GM21528 (cell line): ENCODE results near the gene HS6ST1.

Experiments
- ATAC-seq: cut with Tn5 transposase; IDR thresholded peaks from one replicate; pipeline ENCODE4 v1.9.1; 2021; ENCODE audit warnings: mild to moderate bottlenecking, moderate library complexity; ENCODE audit not compliant: unreplicated experiment, low FRiP score

Gene HS6ST1, protein sequence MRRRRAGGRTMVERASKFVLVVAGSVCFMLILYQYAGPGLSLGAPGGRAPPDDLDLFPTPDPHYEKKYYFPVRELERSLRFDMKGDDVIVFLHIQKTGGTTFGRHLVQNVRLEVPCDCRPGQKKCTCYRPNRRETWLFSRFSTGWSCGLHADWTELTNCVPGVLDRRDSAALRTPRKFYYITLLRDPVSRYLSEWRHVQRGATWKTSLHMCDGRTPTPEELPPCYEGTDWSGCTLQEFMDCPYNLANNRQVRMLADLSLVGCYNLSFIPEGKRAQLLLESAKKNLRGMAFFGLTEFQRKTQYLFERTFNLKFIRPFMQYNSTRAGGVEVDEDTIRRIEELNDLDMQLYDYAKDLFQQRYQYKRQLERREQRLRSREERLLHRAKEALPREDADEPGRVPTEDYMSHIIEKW

DNA sequence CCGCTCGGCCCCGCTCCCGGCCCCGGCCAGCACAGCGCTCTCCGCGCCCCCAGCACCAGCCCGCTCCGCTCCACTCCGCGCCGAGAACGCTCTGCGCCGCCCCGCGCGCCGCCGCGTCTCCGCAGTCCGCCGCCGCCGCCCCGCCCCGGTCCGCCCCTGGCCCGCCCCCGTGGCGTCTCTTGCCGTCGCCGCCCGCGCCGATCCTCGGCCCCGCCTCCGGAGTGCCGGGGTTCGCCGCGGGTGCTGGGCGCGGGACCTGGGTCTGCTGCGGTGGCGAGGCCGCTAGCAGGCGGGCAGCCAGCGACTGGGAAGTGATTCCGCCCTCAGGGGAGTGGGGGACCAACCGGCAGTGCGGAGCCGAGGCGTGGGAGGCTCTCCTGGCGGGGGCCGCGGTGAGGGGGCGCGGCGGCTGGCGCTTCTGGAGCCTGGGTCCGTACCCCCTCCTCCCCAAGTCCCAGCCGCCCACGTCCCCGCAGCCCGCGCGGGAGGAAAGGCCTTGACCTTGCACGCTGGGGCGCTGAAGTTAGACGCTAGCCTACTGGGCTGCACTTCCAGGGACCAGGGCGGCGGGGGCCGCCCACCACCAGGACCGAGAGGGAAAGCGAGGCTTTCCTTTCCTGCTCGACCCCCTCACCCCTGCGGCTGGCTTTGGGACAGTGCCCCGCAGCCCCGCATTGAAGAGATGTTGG, at the start of gene HS6ST1:
Gene HS6ST1, minus strand, starts transcription at position 93 of the 689 bp plus-strand sequence. CDS start 305 bp downstream, outside the sequence.
- ATAC-seq = peak; percentile 68

DNA sequence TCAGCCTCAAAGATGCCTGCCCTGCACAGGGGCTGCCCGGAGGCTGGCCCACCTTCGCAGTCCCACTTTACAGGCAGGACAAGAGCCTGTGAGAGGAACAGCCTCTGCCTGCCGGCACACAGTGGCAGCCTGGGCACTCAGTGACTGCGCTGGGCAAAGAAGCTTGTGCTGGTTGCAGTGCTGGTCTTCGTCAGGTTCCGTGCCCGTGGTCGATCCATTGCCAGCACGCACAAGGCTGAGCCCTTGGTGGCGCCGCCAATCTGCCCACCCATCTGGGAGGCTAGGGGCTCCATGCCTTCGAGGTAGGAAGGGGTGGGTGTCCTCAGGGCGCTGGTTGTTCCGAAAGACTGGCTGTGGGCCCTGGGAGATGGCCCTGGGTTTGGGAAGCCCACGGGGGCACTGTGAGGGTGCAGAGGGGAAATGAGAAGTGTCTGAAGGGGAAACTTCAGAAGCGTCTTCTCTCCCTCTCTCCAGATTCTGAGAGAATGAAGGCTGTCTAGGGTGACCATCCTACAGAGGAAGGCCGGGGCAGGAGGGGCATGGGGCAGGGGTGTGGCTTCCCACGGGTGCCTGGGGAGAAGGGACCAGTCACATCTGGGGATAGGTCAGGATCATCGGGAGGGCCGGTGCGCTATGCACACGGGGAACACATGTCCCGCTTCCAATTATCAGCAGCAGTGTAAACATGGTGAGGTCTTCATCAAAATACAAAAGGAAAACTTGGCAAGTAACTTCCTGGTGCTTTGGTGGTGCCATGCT, 49.1 kb upstream of the HS6ST1 start:
- ATAC-seq = no peak

DNA sequence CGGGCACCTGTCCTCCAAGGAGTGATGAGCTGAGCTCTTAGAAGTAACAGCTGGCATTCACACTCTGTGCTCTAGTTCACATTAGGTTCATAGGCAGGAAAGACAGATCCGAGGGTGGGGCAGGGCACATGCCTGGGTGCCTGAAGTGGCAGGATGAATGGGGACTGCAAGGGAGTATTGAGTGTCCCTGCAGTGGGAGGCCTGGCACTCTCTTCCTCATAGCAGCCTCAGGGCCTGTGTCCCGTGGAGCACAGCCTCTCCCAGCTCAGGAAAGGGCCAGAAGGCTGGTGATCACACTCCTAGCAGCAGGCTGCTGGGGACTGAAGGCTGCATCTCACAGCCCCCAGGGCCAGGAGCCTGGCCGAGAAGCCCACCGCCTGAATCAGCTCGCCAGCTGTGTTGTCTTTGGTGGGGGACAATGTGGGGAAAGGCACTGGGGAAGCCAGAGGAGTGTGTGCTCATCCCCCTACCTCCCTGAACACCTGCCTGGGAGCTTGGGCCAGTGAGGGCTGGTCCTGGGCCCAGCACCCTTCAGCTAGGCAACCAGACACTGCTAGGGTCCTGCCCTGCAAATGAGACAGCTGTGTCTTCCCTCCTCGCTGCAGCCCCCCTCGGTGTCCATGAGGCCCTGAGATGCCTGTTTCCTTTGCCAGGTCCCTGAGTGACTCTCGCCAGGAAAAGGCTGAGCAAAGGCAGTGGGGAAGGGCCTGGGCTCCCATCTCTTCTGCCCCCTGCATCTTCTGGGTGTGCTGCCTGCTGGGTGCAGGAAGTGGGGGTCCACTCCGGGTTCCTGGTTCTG, 48.2 kb upstream of the HS6ST1 start:
- no peak for ATAC-seq

DNA sequence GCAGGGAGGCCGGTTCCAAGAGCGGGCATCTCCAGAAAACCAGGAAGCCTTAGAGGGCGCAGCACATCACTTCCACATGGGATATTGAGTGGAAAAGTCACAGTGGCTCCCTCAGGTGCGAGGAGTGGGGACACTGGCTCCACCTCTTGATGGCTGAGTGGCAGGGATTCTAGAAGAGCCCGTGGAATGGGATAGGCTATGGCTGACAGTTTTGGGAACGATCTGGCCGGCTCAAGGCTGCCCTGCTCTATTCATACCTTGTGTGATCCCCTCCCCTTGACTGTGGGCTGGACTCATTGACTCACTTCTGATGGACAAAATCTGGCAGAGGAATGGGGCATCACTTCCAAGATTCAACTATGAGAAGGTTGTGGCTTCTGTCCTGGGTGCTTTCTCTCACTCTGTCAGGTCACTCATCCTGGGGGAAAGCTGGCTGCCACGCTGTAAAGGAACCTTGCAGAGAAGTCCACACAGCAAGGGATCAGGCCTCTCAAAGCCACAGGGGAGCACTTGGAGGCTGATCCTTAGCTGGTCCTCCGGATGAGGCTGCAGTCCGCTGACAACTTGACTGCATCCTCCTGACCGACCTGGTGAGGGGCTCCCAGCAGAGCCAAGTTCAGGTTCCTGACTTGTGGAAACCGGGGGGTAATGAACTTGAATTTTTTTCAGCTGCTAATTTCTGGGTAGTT, 46.7 kb upstream of the HS6ST1 start:
- ATAC-seq = no peak

DNA sequence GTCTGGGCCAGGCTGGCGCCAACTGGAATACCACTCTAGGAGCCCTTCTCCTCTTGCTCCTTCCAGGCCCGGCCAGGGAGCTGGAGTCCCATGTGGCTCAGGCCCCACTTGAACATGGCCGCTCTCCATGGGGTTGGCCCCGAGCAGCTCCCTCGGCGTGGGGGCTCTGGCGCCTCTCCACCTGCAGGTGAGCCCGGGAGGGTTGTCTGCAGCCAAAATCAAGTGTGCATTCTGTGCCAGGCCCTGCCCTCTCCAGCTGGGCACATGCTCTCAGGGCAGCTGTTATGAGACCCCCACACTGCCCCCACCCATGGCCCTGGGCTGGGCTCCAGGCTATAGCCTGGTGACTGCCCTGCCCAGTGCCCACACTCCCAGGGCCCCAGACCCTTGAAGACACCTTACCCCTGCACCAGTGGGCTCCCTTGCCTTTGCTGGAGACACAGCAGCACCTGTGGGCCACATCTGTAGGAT, 45.8 kb upstream of the HS6ST1 start:
- no peak for ATAC-seq

DNA sequence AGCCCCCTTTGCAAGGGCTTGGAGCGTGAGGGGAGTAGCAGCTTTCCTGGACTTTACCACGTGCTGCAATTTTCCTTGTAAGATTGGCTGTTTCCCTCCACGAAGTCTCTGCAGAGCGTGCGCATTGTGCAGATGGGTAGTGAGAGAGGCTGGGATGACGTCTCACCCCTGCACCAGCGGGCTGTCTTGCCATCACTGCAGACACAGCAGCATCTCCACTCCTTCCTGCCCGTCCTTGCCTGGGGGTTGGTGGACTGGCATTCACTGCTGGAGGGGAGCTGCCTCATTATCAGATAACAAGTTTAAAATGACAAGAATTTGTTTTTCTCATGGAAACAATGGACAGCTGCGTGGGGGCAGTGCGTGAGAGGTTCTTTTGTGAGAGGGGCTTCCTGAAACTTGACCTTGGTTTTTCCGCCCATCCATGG, 45.3 kb upstream of the HS6ST1 start:
- no peak for ATAC-seq

DNA sequence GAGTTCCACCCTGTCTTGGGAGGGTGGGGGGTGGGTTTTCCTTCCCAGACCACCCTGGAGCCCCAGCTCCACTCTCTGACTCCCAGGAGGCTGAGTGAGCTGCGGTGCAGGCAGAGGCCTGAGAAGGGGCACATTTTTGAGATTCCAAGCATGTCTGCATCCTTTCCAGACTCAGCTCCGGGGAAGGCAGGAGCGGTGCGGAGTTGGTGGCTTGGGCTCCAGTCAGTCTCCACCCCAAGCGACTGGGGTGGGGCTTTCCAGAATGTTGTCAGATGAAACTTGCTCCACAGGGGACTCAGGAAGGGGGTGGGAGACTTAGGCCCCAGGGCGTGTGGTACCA, 44.2 kb upstream of the HS6ST1 start:
- ATAC-seq = no peak

DNA sequence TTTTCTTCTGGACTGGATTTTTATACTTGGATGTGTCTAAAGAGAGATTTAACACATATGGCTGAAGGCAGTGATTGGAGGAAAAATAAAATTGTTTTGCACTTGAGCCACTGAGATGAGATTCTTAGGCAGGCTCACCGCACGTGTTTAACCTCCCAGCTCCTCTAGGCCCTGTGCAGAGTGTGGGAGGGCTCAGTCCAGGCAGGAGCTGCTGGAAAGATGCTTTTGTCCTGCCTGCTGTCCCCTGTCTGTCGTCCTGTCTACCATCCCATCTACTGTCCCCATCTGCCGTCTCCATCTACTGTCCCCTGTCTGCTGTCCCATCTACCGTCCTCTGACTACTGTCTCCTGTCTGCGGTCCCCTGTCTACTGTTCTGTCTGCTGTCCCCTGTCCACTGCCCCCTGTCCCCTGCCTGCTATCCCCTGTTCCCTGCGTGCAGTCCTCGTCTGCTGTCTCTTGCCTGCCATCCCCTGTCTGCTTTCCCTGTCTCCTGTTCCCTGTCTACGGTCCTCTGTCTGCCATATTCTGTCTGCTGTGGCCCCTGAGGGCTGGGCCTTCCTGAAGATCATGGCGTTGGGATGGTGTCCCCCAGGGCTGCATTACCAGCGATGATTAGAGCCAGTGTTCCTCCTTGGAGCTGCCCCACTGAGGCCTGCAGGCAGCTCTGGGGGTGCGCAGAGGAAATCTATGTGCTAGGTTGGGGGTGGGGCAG, 43.7 kb upstream of the HS6ST1 start:
- no peak for ATAC-seq

DNA sequence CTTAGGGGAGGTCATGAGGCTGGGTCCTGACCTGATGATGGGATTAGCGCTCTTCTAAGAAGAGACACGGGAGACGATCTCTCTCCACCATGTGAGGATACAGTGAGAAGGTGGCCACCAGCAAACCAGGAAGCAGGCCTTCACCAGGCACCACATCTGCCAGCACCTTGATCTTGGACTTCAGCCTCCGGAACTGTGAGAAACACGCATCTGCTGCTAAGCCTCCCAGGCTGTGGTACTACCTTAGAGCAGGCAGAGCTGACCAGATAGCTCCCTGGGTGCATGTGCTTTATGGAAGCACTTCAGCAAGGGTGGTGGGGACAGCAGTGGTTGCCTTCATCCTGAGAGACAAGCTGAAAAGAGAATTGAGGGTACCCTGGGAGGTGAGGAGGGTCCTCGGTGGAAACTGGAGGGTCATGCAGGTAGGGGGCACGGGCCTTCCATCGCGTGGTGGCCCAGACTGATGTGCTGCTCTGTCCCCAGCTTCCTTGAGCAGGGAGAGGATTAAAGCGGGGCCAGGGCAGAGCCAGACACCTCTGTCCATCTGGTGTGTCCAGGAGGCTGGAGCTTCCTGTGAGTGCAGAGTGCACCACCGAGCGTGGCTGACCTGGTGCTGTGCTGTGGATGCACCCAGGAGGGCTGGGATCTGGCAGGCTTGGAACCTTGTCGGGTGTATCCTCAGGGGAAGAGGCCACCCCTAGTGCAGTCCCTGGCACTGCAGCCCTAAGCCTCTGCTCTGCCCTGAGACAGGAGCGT, 42.9 kb upstream of the HS6ST1 start:
- no peak for ATAC-seq

DNA sequence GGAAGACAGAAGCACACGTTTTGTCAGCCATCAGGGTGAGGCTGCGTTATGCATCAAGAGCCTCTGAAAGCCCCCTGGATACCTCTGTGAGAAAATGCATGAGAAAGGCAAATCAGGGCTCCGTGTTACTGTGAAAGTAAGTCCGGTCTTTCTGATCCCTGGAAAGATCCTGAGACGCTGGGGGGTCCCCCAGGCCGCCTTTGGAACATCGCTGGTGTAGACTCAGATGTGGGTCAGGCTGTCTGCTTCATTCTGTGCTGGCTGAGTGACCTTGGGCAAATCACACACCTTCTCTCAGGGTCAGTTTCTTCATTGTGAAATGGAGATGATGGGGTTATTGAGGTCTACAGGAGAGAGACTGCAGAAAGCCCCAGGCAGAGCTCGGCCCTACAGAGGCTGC, 42.0 kb upstream of the HS6ST1 start:
- ATAC-seq = no peak

DNA sequence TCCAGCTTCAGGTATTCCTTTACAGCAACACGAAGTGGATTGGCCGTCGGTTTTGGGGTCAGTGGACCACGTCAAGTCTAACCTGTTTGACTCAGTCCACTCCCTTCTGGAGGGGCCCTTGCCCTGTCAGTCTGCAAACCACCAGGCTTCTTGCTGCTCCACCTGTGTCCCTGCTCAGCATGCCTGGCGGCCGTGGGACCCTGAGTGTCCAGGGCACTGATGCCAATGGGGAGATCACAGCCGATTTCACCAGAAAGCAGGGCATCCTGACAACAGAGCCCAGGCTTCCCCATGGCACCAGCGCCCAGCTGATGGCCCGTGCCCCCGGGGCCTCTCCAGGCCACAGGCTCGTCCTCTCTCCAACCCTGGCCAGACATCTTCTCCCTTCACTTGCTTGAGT, 41.2 kb upstream of the HS6ST1 start:
- ATAC-seq = no peak

DNA sequence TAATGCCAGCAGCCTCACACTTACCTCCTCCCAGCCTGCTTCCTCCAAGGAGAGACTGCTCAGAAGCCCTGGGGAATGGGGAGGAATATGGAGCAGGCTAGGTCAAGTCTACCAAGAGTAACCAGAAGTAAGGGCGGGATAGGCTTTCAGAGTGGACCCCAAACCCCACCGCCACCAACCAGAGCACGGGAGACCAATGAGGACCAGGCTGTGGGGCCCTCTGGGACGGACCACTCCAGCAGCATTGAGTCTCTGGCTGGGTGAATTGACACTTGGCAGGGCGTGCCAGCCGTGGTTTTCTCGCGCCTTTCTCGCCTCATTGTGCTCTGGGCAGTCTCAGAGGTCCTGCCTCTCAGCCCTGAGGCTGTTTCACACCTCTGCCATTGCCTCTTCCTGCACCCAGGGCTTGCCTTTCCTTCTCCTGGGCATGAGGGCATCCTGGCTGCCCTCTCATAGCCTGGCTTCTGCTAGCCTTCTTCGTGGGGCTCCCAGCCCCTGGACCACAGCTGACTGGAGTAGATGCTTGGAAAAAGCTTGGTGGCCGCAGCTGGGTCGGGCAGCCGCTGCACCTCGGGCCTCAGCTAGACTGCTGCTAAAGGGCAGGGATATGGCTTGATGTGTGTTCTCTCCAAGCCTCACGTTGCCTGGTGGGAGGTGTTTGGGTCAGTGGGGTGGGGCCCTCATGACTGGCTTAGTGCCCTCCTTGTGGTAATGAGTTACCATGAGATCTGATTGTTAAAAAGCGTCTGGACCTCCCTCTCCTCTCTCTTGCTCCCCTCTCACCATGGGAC, 40.5 kb upstream of the HS6ST1 start:
- no peak for ATAC-seq

DNA sequence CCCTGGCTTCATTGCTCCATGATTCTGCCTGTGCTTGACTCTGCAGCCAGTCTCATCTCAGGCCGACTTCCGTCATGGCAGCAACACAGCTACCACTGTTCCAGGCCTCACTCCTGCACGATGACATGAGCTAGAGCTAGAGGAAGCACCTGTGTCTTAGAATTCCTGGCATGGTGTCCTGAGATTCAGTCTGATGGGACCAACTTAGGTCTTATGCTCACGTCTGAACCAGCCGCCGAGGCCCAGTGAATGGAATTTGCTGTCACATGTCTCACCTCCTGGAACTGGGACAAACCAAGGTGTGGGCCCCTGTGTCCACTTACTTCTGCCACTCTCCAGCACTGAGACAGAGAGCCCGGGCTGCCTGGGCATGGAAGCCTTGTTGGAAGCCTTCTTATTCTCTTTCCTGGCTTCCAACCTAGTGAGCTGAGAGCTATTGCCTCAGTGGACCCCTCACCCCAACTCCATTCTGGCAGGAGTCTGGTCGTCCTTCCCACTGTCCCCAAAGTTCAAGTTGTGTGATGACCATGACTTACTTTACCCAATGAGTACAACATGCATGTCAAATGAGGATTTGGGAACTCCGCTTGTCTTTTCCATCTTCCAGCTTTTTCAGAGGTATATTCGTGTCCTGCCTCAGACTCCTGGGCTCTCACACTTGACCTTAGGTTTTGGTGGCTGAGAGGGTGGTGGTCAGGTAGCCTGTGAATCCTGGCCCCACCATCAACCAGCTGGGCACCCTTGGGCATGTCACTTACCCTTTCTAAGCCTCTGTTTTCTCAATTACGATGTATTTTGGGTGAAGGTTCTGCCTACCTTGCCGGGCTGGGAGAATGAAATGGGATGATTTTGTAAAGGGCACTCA, 39.1 kb upstream of the HS6ST1 start:
- ATAC-seq = no peak

DNA sequence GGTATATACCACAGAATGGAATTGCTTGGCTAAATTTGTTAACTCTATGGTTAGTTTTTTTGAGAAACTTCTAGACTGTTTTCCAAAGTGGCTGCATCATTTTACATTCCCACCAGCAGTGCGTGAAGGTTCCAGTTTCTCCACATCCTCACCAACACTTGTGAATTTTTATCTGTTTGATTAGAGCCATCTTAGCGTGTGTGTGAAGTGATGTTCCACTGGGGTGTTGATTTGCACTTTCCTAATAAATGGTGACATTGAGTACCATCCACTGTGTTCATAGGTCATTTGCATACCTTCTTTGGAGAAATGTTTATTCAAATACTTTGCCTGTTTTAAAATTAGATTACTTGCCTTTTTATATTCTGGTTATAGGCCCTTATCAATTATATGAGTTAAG, 37.5 kb upstream of the HS6ST1 start:
- no peak for ATAC-seq

DNA sequence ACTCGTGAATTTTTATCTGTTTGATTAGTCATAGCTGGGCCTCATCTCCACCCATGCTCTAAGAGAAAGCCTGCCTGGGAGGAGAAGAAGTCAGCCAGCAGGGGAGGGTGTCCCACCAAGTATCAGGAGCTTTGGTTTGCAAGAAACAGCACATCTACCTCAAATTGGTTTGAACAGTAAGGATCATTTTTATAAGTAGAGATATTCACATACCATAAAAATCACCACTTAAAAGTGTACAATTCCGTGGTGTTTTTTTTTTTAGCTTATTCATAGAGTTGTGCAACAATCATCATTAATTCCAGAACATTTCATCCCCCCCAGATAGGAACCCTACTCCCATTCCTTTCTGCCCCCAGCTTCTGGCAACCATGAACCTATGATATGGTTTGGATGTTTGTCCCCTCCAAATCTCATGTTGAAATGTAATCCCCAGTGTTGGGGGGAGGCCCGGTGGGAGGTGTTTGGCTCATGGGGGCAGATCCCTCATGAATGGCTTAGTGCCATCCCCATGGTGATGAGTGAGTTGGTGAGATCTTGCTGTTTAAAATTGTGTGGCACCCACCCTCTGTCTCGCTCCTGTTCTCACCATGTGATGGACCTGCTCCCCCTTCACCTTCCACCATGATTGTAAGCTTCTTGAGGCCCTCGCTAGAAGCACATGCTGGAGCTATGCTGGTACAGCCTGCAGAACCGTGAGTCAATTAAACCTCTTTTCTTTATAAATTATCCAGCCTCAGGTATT, 36.2 kb upstream of the HS6ST1 start:
- no peak for ATAC-seq

DNA sequence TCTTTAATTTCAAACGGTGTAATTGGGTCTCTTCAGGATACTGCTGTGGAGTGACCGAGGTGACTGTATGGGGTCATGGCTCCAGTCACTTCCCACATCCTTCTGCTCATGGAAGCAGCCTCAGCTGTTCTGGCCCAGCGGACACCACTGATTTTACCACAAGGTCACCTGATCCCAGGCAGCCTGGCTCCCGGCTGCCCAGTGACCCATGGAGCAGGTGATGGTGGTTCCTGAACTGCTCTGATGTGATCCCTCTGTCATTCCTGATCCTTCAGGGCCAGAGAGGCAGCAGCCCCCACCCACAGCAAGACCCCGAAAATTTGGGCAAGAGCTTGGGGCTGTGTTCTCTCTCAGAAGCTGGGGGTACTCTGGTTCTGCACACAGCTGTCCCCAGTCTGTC, 35.5 kb upstream of the HS6ST1 start:
- ATAC-seq = no peak
